ENCODE data around the gene SH2D5. TPM values are rescaled to one million over a fixed set of nuclear protein-coding genes. Genes with fewer than 3 reads are reported as not detected.
"Not testable (repeated sequence)": the region's sequence is repeated elsewhere in the genome, so short reads cannot be mapped to it uniquely, and the experiment has no call there.

Gene SH2D5
- total RNA-seq, 1 donor from 2014 or later, result 0.20 TPM

DNA sequence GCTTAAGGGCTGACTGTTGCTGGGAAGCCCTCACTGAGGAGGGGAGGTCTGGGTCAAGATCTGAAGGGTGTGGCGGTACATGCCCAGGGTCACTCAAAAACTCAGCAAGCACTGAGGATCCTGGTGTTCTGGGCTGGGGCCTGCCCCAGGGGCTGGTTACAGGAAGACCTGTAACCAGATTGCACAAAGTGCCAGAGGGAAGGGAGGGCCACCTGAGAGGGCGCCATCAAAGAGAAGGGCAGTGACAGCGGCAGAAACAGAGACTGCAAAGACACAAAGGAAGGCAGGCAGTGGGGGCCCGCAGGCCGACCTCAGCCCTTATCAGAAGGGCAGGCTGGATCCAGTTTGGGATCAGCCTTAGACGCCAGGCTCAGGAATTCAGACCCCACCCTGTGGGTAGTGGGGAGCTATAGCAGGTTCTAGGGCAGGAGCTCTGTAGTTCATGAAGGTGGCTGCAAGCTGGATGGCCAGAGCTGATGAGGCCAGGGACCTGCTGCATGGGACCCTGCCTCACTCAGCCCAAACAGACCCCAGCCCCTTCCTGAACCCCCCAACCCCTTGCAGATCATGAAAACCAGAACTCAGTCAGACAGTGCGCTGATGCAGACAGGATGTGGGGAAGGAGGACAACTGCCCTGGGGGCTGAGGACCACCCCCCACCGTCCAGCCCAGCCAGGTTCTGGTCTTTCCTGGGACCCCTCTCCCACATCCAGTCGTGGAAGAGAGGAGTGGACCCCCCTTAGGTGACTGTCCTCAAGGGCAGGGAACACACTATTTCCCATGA is 3.9 kb downstream of the SH2D5 start:
- no peak for DNase-seq (ENCODE audit: low read depth in 2 of 2)

DNA sequence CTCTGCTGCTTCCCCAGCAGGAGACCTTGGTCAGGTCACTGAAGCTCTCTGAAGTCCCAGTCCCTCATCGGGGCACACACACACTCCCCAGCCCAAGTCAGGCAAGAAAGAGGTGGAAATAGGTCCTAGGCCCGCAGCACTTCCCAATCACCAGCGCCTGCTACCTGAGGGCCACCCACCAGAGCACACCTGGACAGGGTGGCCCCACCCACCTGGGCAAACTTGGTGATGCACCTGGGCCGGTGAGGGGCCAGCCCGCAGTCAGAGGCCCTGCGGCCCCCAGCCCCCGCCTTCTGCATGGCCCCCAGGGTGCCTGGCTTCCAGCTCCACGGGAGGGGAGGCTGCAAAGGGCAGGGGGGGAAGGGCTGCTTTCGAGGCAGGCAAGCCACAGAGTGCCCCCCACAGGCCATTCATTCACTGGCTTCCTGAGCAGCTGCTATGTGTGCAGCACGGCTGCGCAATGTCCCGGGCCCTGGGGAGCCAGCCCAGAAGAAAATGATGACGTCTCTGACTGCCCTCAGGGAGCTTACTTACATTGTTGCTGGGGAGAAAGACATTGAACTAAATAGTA is 4.7 kb downstream of the SH2D5 start:
- DNase-seq (ENCODE audit: low read depth in 2 of 2), result peak in 1 of 2 donors; percentile 33

DNA sequence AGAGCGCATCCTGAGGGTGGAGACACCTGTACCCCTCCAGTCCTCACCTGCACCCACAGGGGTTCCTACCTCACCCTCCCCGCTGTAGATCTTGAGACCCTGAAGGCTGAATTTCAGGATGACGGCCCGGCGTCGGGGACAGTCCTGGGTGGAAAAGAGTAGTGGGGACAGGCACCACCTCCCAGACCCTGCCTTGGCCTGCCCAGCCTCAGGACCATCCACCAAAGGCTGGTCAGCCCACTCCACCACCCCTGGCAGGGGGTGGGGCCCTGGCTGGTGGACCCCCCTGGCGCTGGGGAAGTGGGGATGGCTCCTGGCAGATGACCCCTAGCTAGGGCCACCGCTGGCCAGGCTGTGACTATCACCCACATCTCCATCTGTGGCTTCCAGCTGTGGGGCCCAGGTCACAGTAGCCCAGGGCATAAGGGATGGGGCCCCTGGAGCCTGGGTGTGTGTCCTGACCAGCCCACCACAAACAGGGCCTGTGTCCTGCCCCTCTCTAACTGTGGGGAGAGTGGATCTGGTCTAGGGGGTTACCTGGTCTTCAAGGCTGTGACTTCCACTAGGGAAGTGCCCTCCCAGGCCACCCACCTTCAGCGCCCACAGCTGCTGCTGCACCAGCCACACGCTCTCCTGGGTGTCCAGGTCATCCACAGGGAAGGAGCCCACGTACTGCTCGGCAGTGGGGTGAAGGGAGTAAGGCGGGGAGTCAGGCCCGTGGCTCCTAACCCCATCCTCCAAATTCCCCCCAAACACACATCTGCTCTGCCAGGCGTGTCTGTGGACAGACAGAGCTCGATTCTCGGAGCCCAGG is 5.4 kb downstream of the SH2D5 start:
- DNase-seq (ENCODE audit: low read depth in 2 of 2), result no peak

DNA sequence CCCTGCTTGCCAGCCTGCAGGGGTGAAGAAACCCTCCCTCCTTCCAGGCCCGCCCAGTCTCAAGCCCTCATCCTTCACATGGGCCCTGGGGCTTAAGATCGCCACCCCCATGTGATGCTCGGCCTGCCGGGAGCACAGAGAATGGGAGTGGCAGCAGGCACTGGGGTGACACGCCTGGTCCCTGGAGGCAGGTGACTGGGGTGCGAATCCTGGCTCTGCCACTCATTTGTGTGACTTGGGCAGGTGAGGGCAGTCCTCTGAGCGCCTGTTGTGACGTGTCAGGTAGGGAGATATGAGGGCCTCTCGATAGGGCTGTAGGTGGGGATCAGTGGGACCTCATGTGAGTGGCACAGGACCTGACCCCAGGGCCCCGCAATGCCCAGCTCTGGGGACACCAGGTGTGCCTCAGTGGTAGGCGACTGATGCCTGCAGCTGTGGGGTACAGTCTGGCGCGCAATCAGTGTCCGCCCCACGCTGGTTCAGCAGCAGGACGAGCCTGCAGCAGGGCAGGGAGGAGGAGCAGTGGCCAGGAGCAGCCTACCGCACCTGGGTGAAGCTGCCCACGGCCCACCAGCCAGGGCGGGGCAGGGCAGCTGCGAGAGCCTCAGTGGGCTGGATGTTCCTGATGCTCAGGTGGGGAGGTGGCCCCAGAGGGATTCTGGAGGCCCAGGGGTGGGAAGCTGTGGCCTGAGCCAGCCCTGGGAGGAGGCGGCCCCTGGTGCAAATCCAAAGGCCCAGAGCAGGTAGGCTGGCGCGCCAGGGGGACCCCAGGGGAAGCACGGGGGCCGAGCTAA is 6.2 kb downstream of the SH2D5 start:
- no peak for DNase-seq (ENCODE audit: low read depth in 2 of 2)

DNA sequence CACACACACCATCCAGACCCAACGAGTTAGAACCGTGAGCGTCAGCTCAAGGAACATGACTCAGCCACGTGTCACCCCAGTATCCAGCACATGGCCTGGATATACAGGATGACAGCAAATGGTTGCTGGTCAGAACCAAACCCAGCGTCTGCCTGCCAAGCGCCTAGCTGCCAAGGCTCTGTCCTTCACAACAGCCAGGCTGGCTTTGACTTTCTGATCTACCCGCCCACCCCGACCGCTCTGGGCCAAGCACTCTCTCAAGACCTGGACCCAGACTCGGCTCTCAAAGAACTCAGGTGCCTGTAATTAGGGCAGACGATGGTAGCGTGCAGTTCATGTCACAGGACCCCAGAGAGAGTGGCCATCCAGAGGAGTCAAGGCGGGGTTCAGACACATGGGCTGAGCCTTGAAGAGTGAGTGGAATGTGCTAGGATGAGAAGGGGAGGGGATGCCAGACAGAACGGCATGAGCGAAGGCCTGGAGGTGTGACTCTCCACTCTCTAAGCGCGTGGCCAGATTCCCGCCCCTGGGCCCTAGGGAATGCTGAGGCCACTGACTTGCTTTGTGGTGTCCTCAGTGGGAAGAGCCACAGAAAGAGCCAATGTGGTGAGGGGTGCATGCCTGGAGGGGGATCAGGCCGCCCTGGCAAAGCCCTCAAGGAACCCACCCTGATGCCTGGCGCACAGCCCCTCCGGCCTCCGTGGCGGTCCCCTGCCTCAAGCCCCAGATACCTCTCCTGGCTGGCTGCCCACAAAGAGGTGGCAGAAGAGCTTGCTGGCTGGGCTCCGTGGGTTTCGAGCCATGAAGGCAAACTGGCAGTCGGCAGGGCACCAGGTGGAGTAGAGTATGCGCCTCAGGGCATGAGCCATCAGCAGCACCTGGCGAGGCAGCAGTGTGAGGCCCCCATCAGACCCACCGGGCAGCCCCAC is 7.0 kb downstream of the SH2D5 start:
- DNase-seq (ENCODE audit: low read depth in 2 of 2), result peak in 1 of 2 donors; percentile 45

DNA sequence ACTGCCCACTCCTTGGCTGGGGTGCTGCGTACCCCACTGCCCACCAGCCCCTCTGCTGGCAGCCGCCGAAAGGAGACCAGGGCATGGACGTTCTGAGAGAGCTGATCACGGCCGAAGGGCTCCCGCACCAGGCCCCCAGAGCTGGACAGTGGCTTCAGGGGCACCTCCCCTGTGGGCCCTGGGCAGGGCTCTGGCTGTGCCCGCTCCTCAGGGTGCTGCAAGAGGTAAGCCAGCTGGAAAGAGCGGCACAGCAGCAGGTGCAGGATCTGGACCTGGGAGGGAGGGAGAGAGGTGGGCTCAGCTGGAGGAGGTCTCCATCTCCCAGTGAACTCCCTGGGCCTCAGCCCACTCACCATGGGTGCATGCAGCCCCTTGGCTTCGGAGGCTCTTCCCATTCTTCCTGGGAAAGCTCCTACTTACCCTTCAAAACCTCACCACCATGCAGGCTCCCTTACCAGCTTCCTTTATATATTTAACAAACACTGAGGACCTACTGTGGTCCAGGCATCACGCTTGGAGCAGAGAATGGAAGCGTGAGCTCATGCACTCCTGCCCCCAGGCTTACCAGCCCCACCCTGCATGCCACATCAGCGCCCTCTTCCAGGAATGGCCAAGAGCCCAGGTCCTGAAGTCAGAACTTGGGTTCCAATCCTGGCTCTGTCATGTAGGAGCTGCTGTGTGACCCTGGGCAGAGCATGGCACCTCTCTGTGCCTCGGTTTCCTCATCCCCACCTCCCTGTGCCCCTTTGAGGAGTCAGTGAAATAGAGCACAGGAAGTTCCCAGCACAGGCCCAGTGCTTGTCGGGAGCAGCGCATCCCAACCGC is 7.9 kb downstream of the SH2D5 start:
- no peak for DNase-seq (ENCODE audit: low read depth in 2 of 2)

DNA sequence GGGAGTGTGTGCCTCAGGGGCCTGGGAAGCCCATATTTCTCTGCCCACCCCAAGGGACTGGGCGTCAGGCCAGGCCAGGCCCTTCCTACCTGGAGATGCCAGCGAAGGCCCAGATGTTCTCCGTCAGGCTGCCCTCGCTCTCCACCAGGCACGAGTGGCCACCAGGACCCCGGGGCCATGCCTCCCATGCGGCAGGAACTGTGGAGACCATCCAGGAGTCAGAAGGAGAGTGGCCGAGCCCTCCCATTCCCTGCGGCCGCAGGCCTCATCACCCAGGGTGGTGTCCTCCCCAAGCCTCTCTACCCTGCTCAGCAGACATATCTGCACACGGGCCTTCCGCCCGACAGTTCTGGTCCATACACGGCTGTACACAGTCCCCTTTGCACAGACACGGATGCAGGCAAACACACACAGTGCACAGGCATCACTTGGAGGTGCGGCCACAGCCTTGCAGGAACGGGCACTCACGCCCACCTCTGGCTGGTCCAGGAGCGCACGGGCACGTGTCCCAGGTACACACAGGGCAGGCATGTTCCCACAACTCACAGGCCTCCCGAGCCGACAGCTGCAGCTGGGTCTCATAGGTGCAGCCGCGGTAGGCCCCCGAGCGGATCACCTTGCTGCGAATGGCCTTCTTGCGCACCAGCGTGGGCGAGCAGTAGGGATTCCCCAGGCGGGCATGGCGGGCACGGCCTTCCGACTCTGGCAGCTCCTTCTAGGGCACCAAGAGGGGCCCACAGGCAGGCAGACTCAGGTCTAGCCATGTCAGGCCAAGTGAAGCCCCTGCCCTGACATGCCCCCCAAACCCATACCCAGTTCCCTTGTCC is 8.8 kb downstream of the SH2D5 start:
- DNase-seq (ENCODE audit: low read depth in 2 of 2), result no peak

DNA sequence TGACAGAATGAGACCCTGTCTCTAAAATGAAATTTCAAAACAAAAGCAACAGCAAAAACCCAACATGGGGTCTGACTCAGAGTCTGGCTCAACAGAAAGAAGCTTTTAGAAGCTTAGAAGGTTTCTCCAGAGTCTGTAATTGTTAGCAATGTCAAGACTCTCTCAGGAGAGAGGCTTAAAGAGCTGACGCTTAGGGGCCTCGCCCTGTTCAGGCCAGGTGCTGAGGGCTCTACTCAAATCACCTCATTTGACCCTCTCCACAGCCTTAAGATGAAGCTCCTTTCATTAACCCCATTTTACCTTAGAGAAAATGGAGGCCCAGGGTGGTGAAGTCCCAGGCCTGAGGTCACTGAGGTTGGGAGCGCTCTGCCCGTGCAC is 9.4 kb downstream of the SH2D5 start:
- DNase-seq (ENCODE audit: low read depth in 2 of 2), result no peak

DNA sequence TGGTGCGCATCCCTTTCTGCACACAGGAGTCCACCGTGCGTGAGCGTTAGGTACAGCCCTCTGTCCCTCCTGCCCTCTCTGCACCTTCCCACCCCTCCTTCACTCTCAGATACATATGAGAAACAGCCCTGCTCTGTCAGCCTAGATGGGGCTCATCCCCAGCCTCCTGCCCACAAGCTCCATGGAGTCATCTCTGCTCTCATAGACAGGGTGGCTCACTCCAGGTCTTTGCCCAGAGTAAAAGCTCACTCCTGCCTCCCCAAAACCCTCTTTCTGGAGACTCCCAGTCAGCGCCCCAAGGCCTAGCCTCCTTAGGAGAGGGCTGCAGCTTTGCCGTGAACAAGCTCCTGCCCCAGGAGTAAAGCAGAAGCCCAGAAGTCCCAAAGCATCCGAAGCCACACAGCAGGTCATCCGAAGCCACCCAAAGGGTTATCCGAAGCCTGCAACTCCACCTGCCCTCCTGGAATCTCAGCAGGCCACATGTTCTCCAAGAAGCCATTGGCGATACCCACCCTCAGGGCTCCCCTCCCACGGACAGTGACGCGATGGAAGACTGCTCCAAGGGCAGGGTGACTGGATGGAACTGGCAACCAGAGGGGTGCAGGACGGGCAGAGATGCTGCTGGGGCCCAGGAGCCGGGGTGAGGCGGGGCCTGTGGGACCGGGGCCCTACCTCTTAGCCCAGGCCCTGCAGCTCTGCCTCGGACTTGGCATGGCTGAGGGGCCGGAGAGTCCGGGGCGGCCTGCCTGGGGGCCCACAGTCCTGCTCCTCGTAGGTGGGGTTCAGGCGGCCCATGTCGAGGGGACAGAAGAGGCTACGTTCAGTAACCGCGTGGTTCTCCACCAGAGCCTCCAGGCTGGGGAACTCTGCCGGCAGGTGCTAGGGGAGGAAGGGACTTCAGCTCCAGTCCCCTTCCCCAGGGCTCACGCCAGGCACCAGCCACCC is 11.1 kb downstream of the SH2D5 start:
- DNase-seq (ENCODE audit: low read depth in 2 of 2), result no peak

DNA sequence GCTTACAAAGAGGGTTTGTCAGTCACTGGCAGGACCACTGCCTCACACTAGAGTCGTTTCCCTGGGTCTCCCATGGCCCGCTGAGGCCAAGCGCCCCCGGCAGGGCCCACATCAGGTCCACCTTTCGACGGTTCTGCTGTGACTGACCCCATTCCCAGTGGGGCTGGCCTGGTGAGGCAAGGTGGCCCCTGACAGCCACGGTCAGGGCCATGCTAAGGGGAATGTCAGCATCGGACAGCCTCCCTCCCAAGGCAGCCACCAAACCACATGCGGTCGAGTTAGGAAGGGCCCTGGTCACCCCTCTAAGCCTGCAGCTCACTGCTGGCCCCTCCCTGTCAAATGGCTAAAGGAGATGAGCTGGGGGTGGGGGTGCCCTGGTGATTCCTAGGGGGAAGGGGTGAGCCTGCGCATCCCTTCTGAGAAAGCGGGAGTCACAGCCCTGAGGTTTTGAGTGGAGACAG is 11.8 kb downstream of the SH2D5 start:
- DNase-seq (ENCODE audit: low read depth in 2 of 2), result no peak

DNA sequence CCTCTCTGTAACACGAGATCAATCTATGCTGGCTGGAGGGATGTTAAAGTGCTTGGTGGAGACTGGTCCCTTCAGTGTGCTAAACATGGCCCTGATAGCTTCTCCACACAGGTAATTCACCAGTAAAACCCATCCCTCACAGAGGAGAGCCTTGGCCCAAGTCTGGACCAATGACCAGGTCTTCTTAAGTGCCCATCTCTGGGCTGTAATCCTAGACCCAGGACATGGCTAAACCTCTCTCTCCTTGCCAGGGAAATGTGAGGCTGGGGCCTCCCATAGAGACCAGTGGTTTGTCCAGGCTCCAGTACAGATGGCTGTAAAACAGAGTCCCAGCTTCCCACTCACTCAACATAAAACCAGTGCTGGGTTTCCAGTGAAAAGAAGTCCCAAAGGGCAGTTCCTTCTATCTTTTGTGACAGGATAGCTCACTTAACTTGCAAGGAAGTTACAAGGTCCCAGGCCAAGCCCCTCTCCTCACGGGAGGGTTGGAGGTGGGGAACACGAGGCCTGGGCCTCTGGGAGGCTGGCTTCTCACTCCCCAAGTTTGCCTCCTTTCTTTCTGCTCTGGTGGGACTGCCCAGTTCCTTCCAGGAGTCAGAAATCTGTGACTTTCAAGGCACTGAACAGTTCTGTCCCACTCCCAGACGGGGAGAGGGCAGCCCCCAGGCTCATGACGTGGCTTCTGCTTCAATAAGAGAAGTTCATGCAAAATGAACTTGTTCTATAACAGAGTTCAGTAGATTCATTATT is 12.5 kb downstream of the SH2D5 start:
- no peak for DNase-seq (ENCODE audit: low read depth in 2 of 2)

DNA sequence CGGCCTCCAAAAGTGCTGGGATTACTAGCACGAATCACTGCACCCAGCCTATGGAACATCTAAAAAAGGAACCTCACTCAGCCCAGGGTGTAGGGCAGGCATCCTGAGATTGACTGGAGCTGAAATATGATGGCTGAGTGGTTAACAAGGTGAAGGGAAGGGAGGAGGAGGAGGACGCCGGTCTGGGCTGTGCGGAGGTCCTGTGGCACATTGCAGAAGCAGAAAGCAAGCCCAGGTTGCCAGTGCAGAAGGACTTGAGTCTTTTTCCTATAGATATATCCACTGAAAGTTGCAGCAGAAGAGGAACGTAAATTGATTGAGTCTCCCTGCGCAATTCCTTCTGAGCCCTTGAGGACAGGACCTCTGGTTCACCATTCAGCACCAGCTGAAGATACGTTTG is 13.2 kb downstream of the SH2D5 start:
- DNase-seq (ENCODE audit: low read depth in 2 of 2), result no peak

DNA sequence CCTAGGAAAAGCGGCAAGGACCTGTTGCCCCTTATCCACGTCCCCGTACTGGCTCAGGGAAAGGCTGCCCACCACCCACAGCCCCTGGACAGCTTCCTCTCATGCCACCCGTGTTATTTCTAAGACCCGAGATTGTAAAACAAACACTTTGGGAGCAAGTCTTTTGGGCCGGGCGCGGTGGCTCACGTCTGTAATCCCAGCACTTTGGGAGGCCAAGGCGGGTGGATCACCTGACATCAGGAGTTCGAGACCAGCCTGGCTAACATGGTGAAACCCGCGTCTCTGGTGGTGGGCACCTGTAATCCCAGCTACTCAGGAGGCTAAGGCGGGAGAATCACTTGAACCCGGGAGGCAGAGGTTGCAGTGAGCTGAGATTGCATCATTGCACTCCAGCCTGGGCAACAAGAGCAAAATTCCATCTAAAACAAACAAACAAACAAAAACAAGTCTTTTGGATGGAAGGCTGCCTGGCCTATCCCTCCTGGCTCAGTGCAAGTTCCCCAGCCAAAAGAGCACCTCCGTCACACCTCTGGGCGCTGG is 14.1 kb downstream of the SH2D5 start:
- DNase-seq (ENCODE audit: low read depth in 2 of 2), result not testable (repeated sequence)

DNA sequence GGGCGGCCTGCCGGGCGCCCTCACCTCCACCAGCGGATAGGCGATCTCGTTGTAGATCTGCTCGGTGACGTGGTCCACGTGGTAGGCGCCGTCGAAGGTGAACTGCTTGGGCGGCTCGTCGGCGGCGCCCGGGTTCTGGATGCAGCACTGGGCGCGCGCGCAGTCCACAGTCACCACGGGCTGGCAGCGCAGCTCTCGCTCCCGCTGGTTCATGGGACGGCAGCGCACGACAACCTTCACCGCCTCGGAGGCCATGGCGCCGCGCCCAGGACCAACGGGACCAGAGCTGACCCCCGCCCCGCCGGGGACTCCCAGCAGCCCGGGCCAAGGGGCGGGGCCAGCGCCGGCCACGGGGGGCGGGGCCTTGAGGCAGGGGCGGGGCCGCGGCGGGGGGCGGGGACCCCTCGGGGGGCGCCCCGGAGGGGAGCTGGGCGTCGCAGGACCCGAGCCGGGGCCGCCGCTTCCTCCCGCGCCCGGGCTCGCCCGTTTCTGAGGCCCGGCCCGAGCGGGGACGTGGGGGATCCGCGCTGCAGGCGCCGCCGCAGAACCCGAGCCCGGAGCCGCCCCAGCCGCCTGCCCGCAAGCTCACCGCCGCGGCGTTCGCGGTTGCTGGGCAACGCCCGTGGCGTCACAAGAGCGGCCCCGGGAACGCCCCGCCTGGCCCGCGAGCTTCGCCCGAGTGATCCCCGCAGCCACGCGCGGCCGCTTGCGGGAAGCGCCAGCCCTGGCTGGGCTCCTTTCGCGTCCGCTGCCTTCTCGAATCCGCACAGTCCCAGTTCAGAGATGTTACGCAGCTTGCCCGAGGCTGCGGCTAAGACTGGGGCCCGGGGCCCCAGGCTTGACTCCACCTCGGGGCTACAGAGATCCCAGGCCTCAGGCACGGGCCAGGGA is 14.8 kb downstream of the SH2D5 start, which contains the start of gene KIF17:
Gene KIF17, minus strand, starts transcription at position 556 of the 891 bp plus-strand sequence. Its CDS starts 301 bp downstream, at position 255.
- DNase-seq (ENCODE audit: low read depth in 2 of 2), result peak; percentile 75 to 85

DNA sequence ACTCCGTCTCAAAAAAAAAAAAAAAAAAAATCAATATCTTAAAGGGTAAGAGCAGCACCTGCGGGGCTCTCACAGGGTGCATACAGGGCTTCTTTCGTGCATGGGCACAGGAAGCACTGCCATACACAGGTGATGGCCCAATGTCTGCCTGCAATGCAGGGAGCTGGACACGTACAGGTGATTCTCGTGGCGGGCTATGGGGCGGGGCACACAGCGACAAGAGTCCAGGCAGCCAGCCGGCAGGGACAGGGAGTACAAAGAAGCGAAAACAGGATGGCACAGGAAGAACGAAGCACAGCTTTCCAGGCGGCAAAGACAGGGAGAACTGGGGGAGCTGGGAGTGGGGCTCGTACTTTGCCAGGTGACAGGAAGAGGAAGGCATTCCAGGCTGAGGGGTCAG is 16.3 kb downstream of the SH2D5 start:
- no peak for DNase-seq (ENCODE audit: low read depth in 2 of 2)
